ENCODE measurements around the gene SAMD3. TPM values are rescaled to one million over a fixed set of nuclear protein-coding genes. Genes with fewer than 3 reads are reported as not detected.

The SAMD3 gene
- total RNA-seq, 2 donors from 2014 or later = 41.3 to 44.8 TPM

DNA sequence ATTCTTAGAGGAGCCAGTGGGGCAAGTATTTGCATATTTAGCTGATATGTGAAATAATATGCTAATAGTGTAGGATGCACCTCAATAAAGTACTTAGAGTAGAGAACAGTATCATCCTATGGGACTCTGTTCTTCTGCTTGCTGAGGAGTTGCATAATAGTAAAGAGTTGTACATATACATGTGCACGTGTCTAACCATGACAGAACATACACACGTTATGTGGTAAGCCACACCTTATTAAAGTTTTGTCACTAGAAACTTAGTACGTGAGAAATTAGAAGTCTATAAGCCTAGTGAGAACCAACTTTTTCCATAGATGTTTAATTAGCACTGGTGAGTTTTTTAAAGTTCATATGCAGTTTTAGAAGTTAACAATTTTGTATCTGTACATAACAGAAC lies 123.6 kb downstream of the SAMD3 start:
- H3K4me3 Mint-ChIP-seq = no peak overlapping the region
- no peaks in the 10 kb centered on the region for H3K9me3 Mint-ChIP-seq
- Histone ChIP-seq H3K9me3 (ENCODE audit: control insufficient read depth, low read length) (no peaks in the 10 kb centered on the region), H3K27ac (ENCODE audit: low read depth, low read length) (no peak overlapping the region), H3K9ac (ENCODE audit: extremely low read depth, low read length, poor library complexity, severe bottlenecking) (no peak overlapping the region), H3K4me3 (ENCODE audit: low read length) (no peak overlapping the region), H3K4me1 (ENCODE audit: control insufficient read depth, insufficient read depth, low read length) (peaks cover 4% of the 10 kb centered on the region), H3K27me3 (ENCODE audit: control insufficient read depth, insufficient read depth, low read length, poor library complexity, severe bottlenecking) (no peaks in the 10 kb centered on the region), H3K36me3 (ENCODE audit: control insufficient read depth, insufficient read depth, low read length) (peaks cover 5% of the 10 kb centered on the region)
- TF ChIP-seq, protein P1, sequence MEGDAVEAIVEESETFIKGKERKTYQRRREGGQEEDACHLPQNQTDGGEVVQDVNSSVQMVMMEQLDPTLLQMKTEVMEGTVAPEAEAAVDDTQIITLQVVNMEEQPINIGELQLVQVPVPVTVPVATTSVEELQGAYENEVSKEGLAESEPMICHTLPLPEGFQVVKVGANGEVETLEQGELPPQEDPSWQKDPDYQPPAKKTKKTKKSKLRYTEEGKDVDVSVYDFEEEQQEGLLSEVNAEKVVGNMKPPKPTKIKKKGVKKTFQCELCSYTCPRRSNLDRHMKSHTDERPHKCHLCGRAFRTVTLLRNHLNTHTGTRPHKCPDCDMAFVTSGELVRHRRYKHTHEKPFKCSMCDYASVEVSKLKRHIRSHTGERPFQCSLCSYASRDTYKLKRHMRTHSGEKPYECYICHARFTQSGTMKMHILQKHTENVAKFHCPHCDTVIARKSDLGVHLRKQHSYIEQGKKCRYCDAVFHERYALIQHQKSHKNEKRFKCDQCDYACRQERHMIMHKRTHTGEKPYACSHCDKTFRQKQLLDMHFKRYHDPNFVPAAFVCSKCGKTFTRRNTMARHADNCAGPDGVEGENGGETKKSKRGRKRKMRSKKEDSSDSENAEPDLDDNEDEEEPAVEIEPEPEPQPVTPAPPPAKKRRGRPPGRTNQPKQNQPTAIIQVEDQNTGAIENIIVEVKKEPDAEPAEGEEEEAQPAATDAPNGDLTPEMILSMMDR (conservative IDR thresholded peaks at IDR 0.05) = no peak
- peaks cover 15% of the 10 kb centered on the region for H3K4me1 Mint-ChIP-seq
- DNase-seq = no peak
- H3K36me3 Mint-ChIP-seq (ENCODE audit: low read depth) = peaks cover 33% of the 10 kb centered on the region
- H3K27me3 Mint-ChIP-seq (ENCODE audit: insufficient read depth) = no peaks in the 10 kb centered on the region
- WGBS, 2 experiments (ENCODE audit: insufficient coverage in 1 of 2, insufficient read length in 1 of 2) = 96 to 97% methylated on average over 3 of the region's 3 CpGs
- H3K27ac Mint-ChIP-seq = no peak overlapping the region

GRCh38 chr6:130098317-130098716 lies 124.4 kb downstream of the SAMD3 start:
- peaks cover 15% of the 10 kb centered on the region for H3K4me1 Mint-ChIP-seq
- no peak overlapping the region for H3K9ac ChIP-seq (ENCODE audit: extremely low read depth, low read length, poor library complexity, severe bottlenecking)

More at GRCh38 chr6:130098317-130098716, 124.4 kb downstream of the SAMD3 start:
- Histone ChIP-seq H3K4me3 (ENCODE audit: low read length) (no peak overlapping the region), H3K9me3 (ENCODE audit: control insufficient read depth, low read length) (no peaks in the 10 kb centered on the region), H3K27me3 (ENCODE audit: control insufficient read depth, insufficient read depth, low read length, poor library complexity, severe bottlenecking) (no peaks in the 10 kb centered on the region), H3K4me1 (ENCODE audit: control insufficient read depth, insufficient read depth, low read length) (peaks cover 4% of the 10 kb centered on the region), H3K36me3 (ENCODE audit: control insufficient read depth, insufficient read depth, low read length) (peaks cover 5% of the 10 kb centered on the region), H3K27ac (ENCODE audit: low read depth, low read length) (no peak overlapping the region)
- DNase-seq = no peak
- no peak overlapping the region for H3K4me3 Mint-ChIP-seq
- WGBS, 2 experiments (ENCODE audit: insufficient coverage in 1 of 2, insufficient read length in 1 of 2) = 82 to 97% methylated on average over 3 to 4 of the region's 4 CpGs
- TF ChIP-seq, protein P1 (conservative IDR thresholded peaks at IDR 0.05) = no peak
- H3K36me3 Mint-ChIP-seq (ENCODE audit: low read depth) = peaks cover 38% of the 10 kb centered on the region
- peak overlapping the region; percentile 10 for H3K27ac Mint-ChIP-seq
- no peaks in the 10 kb centered on the region for H3K27me3 Mint-ChIP-seq (ENCODE audit: insufficient read depth)
- H3K9me3 Mint-ChIP-seq = no peaks in the 10 kb centered on the region

Other genes with a start within 250 kb of the SAMD3 start
- gene L3MBTL3, start 204.4 kb downstream of the SAMD3 start, total RNA-seq = 10 to 100 TPM; 23.7 to 39.7 TPM
- 1 to 10 TPM; 6.4 to 7.6 TPM for gene TMEM200A, start 143.1 kb upstream of the SAMD3 start, total RNA-seq

Measured in endodermal cell (in vitro differentiated cells).